Bronchial epithelial cell (primary cell): ENCODE measurements around the gene COMP. TPM values are rescaled to one million over a fixed set of nuclear protein-coding genes. Genes with fewer than 3 reads are reported as not detected.
A peak's percentile ranks its signal among the peaks of the same experiment; 100 is the strongest.

Experiments
- DNase-seq: peaks from one replicate; pipeline ENCODE4 v3.0.0-alpha.2; 2010; ENCODE audit warnings: low read depth
- FAIRE-seq: peaks from 2 replicates; lab custom pipeline; 2011; peaks lifted over from hg19 to GRCh38; lab: Jason Lieb, UNC
- H3K27me3 ChIP-seq: 2 replicates; pipeline ENCODE4 v1.5.1; 2011; ENCODE audit warnings: low read length; ENCODE audit not compliant: control insufficient read depth, insufficient read depth
- H3K36me3 ChIP-seq: 2 replicates; pipeline ENCODE4 v1.5.1; 2011; ENCODE audit warnings: low read length; ENCODE audit not compliant: control insufficient read depth, insufficient read depth
- H3K4me3 ChIP-seq: 2 replicates; pipeline ENCODE4 v1.5.1; 2011; ENCODE audit warnings: mild to moderate bottlenecking, low read depth, low read length, control low read depth
- CTCF ChIP-seq: IDR thresholded peaks from 2 replicates; pipeline ENCODE4 v1.5.1; 2011; ENCODE audit warnings: mild to moderate bottlenecking, moderate library complexity, low read length, control low read depth, inconsistent platforms; ENCODE audit not compliant: insufficient read depth, severe bottlenecking
- total RNA-seq: library from RNA; depleted of rRNA; stranded (reverse); fragments of >200 nt; gene quantifications from 2 replicates; pipeline ENCODE4 v1.2.1, GENCODE V29; 2014

Gene COMP
- total RNA-seq, 1 donor from 2014 or later: not detected

DNA sequence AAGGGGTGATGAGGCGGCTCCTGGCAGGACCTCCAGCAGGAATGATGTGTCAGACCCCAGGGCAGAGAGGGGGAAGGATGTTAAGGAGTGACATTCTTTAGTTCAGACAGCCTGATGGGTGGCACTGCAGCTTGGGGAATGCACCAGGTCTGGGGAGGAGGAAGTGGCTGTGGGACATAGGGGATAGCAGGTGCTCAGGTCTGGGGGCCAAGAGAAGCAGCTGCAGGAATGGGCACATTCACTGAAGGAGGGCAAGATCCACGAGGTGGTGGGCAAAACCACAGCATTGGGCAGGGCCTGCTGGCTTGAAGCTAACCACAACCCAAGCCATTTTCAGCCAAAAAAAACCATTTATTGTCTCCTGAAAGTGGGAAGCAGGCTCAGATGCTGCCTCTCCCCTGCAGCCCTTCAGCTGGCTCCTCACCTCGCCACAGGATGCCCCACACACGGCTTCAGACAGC is 26.5 kb downstream of the COMP start:
- DNase-seq: no peak
- no peak for FAIRE-seq
- Histone ChIP-seq H3K36me3 (no peaks in the 10 kb centered on the region), H3K27me3 (no peaks in the 10 kb centered on the region), H3K4me3 (no peak overlapping the region)
- no peak for TF ChIP-seq CTCF

GRCh38 chr19:18763674-18764590 is 27.2 kb downstream of the COMP start:
- no peak overlapping the region for H3K4me3 ChIP-seq
- no peaks in the 10 kb centered on the region for H3K36me3 ChIP-seq
- no peaks in the 10 kb centered on the region for H3K27me3 ChIP-seq
- DNase-seq (peak; percentile 95), FAIRE-seq (peak; percentile 95)
- no peak for TF ChIP-seq CTCF

DNA sequence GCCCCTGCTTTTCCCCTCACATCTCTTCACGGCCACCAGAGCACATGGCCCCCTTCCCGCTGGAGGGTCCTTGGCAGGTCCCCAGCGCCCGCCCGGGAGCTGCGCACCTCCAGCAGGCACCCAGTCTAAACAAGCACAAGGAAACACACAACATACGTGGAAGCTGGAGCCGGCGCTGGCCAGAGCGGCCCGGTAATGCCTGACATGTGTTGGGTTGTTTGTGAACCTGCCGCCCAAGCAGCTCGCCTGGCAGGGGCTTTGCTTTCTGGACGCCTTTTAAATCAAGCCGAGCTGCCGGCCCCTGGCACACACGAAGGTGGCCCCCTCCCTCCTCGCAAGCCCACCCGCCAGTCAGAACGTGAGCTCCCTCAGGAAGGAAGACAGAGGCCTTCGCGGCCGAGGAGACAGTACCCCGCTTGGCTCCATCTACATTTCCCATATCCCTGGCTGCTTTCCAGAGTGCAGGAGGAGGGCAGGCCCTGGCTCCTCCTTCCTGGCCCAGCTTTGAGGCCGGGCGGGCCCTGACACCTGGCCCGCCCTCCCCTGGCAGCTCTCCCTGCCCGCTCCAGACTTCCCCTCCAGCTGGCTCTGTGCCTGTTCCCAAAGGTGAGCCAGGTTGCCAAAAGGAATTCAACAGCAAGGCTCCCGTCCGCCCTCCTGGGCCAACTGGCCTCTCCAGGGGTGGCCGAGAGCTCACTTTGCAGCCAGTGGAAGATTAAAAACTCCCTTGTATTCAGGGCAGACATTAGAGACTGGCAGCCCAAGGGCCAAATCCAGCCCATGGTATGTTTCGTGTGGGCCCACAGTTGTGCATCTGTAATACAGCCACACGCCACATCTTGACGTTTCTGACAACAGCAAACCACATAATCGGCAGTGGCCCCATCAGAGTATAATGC is 28.7 kb downstream of the COMP start:
- FAIRE-seq: no peak
- no peaks in the 10 kb centered on the region for H3K27me3 ChIP-seq
- no peak for TF ChIP-seq CTCF
- no peak overlapping the region for H3K4me3 ChIP-seq
- H3K36me3 ChIP-seq: no peaks in the 10 kb centered on the region
- DNase-seq: peak; percentile 86

DNA sequence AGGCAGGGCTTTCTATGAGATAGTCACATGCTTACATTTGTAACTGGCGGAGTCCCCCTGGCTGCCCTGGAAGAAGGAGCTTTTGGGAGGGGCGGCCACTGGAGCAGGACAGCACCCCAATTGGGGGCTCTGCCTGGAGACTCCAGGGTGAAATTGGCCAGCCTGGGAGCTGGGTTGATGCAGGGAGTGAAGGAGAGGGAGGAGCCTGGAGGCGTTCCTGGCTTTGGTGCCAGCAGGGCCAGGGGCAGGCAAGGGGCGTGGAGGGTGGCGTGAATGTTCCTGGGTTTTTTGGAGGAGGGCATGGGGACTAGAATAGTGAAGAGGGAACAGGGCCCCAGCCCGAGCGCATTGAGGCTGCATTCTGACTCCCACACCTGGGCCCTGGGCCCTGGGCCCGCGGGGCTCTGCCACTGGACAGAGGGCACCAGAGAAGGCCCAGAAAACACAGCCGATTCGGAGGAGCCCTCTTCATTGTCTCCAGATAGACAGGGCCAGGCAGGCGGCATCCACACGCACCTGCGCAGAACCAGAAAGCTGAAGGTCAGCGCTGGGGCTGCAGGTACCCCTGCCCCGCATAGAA is 29.5 kb downstream of the COMP start:
- H3K27me3 ChIP-seq: no peaks in the 10 kb centered on the region
- H3K36me3 ChIP-seq: no peaks in the 10 kb centered on the region
- no peak overlapping the region for H3K4me3 ChIP-seq
- DNase-seq: no peak
- FAIRE-seq: no peak
- TF ChIP-seq CTCF: no peak

DNA sequence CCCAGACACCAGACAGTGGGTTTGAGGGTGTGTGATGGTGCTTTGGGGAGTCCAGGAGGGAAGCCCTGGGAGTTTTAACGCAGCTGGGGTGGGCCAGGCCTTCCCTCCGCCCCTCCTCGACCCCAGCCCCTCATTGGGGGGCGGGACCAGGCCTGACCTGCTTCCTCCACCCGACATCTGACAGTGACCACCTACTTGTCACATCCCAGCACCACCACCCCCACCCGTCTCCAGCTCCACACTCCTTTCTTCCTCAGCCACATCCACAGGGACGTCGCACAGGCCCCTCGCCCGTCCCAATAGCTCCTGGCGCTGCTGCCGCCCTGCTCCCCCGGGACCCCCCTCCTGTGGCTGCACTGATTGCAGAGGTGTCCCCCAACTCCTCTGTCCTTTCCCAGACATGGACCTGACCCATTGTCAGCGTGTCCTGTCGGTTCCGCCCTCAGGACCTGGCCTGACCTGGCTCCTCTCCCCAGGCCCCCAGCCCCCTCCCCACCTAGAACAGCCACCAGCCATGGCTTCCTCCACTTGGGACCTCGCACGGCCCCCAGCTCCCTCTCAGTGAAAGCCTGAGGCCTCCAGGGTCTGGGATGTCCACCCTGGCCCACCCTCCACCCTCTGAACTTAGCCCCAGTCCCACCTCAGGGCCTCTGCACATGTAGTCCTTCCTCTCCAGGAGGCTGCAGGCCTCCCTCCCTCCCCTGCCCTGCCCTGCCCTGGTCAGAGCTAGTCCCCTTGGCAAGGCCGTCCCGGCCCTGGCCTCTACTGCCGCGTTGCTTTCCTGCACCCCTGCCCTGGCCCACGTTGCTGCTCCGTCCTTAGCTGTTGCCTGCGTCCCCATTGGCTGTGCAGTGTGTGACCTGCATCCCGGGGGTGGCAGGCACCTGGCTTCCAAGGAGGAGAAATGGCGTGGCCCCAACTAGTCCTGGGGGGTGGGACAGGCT is 30.4 kb downstream of the COMP start:
- Histone ChIP-seq H3K36me3 (no peaks in the 10 kb centered on the region), H3K27me3 (no peaks in the 10 kb centered on the region), H3K4me3 (no peak overlapping the region)
- no peak for TF ChIP-seq CTCF
- DNase-seq: no peak
- FAIRE-seq: no peak
